OCI-LY1 (cell line): Measurements from ENCODE around the gene SULF2.

Source experiments
- H2AFZ ChIP-seq: fragments of 200-600 bp; sonication (generic), shearing (Covaris generic); 2 replicates; pipeline ENCODE4 v1.6.0; 2014; ENCODE audit warnings: antibody characterized with exemption, mild to moderate bottlenecking, low read length
- H3F3A ChIP-seq: fragments of 200-600 bp; sonication (generic), shearing (Covaris generic); 2 replicates; pipeline ENCODE4 v1.6.0; 2014; ENCODE audit warnings: mild to moderate bottlenecking, antibody characterized with exemption, low read length, moderate library complexity; ENCODE audit not compliant: insufficient read depth
- H3K27ac ChIP-seq: fragments of 200-600 bp; sonication (generic); 2 replicates; pipeline ENCODE4 v1.5.1; 2014; ENCODE audit warnings: low read length, mixed run types, mild to moderate bottlenecking, low read depth; ENCODE audit not compliant: poor library complexity, severe bottlenecking
- H3K27me3 ChIP-seq: fragments of 200-600 bp; sonication (generic); 2 replicates; pipeline ENCODE4 v1.6.0; 2014; ENCODE audit warnings: antibody characterized with exemption, mild to moderate bottlenecking, low read length, moderate library complexity; ENCODE audit not compliant: insufficient read depth
- H3K36me3 ChIP-seq: fragments of 200-600 bp; sonication (generic); 2 replicates; pipeline ENCODE4 v1.6.1; 2014; ENCODE audit warnings: mild to moderate bottlenecking, antibody characterized with exemption, low read length, moderate library complexity, mixed read lengths; ENCODE audit not compliant: insufficient read depth
- H3K4me1 ChIP-seq: fragments of 200-600 bp; sonication (generic); 2 replicates; pipeline ENCODE4 v1.5.1; 2014; ENCODE audit warnings: mild to moderate bottlenecking, low read length, moderate library complexity; ENCODE audit not compliant: insufficient read depth, severe bottlenecking
- H3K4me2 ChIP-seq: fragments of 200-600 bp; sonication (generic), shearing (Covaris generic); 2 replicates; pipeline ENCODE4 v1.6.1; 2014; ENCODE audit warnings: low read length
- H3K4me3 ChIP-seq: fragments of 200-600 bp; sonication (generic); 2 replicates; pipeline ENCODE4 v1.5.1; 2014; ENCODE audit warnings: low read length, low read depth, mild to moderate bottlenecking, mixed read lengths; ENCODE audit not compliant: poor library complexity, severe bottlenecking
- H3K79me2 ChIP-seq: fragments of 200-600 bp; shearing (Covaris generic); 2 replicates; pipeline ENCODE4 v1.6.1; 2016; ENCODE audit warnings: mixed run types, low read length, mixed read lengths; ENCODE audit not compliant: insufficient read depth
- H3K9ac ChIP-seq: fragments of 200-600 bp; sonication (generic), shearing (Covaris generic); 2 replicates; pipeline ENCODE4 v1.6.1; 2014; ENCODE audit warnings: mild to moderate bottlenecking, low read length, mixed read lengths
- H3K9me2 ChIP-seq: fragments of 200-600 bp; sonication (generic), shearing (Covaris generic); 2 replicates; pipeline ENCODE4 v1.6.1; 2014; ENCODE audit warnings: low read depth, mild to moderate bottlenecking, low read length, mixed read lengths
- H3K9me3 ChIP-seq: fragments of 200-600 bp; shearing (Covaris generic); 2 replicates; pipeline ENCODE4 v1.6.1; 2014; ENCODE audit warnings: low read length, mixed read lengths
- H4K20me1 ChIP-seq: fragments of 200-600 bp; sonication (generic), shearing (Covaris generic); 2 replicates; pipeline ENCODE4 v1.6.0; 2016; ENCODE audit warnings: mild to moderate bottlenecking, low read length; ENCODE audit not compliant: insufficient read depth
- EZH2 ChIP-seq: fragments of 200-600 bp; sonication (generic), shearing (Covaris generic); IDR thresholded peaks from 2 replicates; pipeline ENCODE4 v1.8.0; 2017; ENCODE audit warnings: borderline replicate concordance, mixed run types, mild to moderate bottlenecking, antibody characterized with exemption, low read length, moderate library complexity, mixed read lengths
- TF ChIP-seq, protein P1 (sequence below): fragments of 200-600 bp; sonication (generic), shearing (Covaris generic); IDR thresholded peaks from 2 replicates; pipeline ENCODE4 v1.5.1; 2017; ENCODE audit warnings: mild to moderate bottlenecking, antibody characterized with exemption, low read length, moderate library complexity, mixed read lengths

The SULF2 gene

DNA sequence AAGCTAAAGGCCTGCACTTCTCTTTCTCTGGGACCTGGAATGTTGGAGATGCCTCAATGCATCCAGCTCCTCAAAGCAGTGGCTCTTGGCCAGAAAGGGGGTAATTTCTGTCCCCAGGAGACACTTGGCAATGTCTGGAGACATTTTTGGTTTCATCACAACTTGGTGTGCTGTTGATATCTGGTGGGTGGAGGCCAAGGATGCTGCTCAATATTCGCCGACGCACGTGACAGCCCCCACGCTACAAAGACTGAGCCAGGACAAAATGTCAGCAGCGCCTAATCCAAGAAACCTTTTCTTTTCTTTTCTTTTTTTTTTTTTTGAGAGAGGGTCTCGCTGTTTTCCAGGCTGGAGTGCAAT, 79.8 kb downstream of the SULF2 start:
- Histone ChIP-seq H3K4me2 (no peak overlapping the region), H3K9ac (no peak overlapping the region), H3K4me3 (no peak overlapping the region), H3K9me2 (no peaks in the 10 kb centered on the region), H2AFZ (no peak overlapping the region), H3F3A (no peaks in the 10 kb centered on the region), H3K4me1 (no peaks in the 10 kb centered on the region), H4K20me1 (no peaks in the 10 kb centered on the region), H3K9me3 (no peaks in the 10 kb centered on the region), H3K27ac (no peak overlapping the region), H3K79me2 (no peaks in the 10 kb centered on the region), H3K27me3 (no peaks in the 10 kb centered on the region), H3K36me3 (no peaks in the 10 kb centered on the region)
- TF ChIP-seq EZH2 = no peak
- TF ChIP-seq, protein P1, sequence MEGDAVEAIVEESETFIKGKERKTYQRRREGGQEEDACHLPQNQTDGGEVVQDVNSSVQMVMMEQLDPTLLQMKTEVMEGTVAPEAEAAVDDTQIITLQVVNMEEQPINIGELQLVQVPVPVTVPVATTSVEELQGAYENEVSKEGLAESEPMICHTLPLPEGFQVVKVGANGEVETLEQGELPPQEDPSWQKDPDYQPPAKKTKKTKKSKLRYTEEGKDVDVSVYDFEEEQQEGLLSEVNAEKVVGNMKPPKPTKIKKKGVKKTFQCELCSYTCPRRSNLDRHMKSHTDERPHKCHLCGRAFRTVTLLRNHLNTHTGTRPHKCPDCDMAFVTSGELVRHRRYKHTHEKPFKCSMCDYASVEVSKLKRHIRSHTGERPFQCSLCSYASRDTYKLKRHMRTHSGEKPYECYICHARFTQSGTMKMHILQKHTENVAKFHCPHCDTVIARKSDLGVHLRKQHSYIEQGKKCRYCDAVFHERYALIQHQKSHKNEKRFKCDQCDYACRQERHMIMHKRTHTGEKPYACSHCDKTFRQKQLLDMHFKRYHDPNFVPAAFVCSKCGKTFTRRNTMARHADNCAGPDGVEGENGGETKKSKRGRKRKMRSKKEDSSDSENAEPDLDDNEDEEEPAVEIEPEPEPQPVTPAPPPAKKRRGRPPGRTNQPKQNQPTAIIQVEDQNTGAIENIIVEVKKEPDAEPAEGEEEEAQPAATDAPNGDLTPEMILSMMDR = no peak

DNA sequence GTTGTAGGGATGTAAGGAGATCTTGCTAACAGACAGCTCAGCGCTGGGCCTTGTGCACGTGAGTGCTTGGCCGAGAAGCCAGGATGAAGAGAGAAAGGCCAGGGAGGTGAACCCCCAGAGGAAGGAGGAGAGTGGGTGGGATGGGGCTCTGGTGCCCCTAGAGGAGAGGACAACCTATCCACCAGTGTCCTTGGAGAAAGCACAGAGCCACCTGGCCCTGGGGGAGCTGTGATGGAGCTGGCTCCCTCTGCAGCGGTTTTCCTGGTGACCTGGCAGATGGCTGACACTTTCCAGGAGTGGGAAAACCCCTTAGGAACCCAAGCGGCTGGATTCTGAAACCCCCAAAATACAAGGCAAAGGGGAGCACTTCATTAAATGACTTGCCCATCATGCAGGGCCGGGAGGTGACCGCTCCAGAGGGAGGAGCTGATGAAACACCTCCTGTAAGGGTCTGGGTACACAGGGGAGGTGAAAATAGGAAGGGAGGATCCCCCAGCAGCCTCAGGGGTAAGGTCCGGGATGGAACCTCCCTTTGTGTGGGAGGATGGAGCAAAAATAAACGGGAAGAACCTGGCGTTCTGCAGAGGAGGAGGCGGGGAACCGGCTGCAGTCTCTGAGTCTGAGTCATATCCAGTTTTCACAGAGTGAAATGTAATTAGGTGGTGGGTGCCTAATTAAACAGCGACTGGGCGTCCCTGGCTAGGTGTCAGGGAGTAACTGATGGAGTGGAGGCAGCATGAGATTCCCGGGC, 80.4 kb downstream of the SULF2 start:
- Histone ChIP-seq H2AFZ (no peak overlapping the region), H3K4me1 (no peaks in the 10 kb centered on the region), H3K79me2 (no peaks in the 10 kb centered on the region), H3K9me3 (no peaks in the 10 kb centered on the region), H3K27me3 (no peaks in the 10 kb centered on the region), H3K4me2 (no peak overlapping the region), H3F3A (no peaks in the 10 kb centered on the region), H3K9ac (no peak overlapping the region), H3K4me3 (no peak overlapping the region), H4K20me1 (no peaks in the 10 kb centered on the region), H3K9me2 (no peaks in the 10 kb centered on the region), H3K36me3 (no peaks in the 10 kb centered on the region), H3K27ac (no peak overlapping the region)
- TF ChIP-seq, protein P1 = no peak
- TF ChIP-seq EZH2 = no peak

DNA sequence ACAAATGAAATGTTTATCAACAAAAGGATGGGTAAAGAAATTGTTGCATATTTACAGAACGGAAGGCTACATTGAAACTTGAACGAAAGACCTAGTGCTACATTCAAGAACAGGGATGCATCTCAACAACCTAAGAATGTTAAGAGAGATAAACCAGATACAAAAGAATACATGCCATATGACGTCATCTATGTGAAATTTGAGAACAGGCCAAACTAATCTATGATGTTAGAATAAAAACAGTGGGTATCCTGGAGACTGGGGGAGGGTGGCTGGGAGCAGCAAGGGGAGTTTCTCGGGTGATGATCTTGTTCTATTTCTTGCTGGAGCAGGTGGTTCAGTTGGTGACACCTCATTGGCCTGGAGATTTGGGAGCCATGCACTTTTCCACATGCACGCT, 81.5 kb downstream of the SULF2 start:
- TF ChIP-seq EZH2 = no peak
- Histone ChIP-seq H3K27ac (no peak overlapping the region), H3K9me2 (no peaks in the 10 kb centered on the region), H3K9me3 (no peaks in the 10 kb centered on the region), H4K20me1 (no peaks in the 10 kb centered on the region), H3K9ac (no peak overlapping the region), H3K36me3 (no peaks in the 10 kb centered on the region), H3K4me3 (no peak overlapping the region), H3K4me1 (no peaks in the 10 kb centered on the region), H3K27me3 (no peaks in the 10 kb centered on the region), H3K79me2 (no peaks in the 10 kb centered on the region), H3K4me2 (no peak overlapping the region), H2AFZ (no peak overlapping the region), H3F3A (no peaks in the 10 kb centered on the region)

DNA sequence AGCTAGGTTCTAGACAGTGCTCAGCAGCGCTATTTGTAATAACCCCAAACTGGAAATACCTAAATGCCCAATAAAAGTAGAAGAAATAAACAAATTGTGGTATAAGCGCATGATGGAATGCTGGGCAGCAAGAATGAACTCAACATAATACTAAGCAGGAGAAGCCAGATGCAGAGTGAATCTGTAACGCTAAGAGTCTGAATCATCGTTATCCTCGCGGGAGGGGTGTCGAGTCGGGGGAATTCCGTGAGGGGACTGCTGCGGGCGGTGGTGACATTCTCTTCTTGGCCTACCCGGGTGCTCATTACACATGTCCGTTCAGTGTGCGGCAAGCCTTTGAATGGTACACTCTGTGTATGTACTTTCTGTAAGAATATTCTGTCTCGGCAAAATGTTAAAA, 83.7 kb downstream of the SULF2 start:
- no peak for TF ChIP-seq EZH2
- TF ChIP-seq, protein P1 = no peak
- Histone ChIP-seq H3F3A (no peaks in the 10 kb centered on the region), H3K9ac (no peak overlapping the region), H3K4me2 (no peak overlapping the region), H3K4me3 (no peak overlapping the region), H3K36me3 (no peaks in the 10 kb centered on the region), H3K27me3 (no peaks in the 10 kb centered on the region; the same call in 1 of the 2 replicates), H2AFZ (no peak overlapping the region), H4K20me1 (no peaks in the 10 kb centered on the region), H3K79me2 (no peaks in the 10 kb centered on the region), H3K9me3 (no peaks in the 10 kb centered on the region), H3K9me2 (no peaks in the 10 kb centered on the region), H3K4me1 (no peaks in the 10 kb centered on the region), H3K27ac (no peak overlapping the region)
